IPS DF 4.7 (cell line): ENCODE measurements around the gene OTOG.

Source experiments
- DNase-seq: peaks from one replicate; pipeline ENCODE4 v3.0.0-alpha.2; 2013; ENCODE audit warnings: low spot score; ENCODE audit errors: extremely low read depth

Gene OTOG

GRCh38 chr11:17694494-17695110 lies 147.5 kb downstream of the OTOG start:
- DNase-seq, result no peak

- DNase-seq, result no peak
Measured at GRCh38 chr11:17695454-17696441, 148.7 kb downstream of the OTOG start.

DNA sequence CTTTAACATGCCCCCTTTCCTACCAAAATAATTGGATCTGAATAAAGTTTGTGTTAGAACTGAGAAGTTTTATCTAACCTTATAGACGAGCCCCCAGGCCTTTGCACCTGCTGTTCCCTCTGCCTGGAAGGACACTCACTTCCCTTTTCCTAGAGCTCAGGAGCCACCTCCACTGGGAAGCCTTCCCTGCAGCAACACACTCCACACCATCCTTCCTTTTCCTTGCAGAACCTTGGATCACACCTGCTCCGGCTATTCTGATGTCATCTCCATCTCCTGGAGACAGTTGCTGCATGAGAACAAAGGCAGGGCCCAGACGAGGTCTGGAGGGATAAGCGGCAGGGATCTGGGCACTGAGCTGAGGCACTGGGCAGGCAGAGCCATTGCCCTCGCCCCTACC lies 149.7 kb downstream of the OTOG start:
- no peak for DNase-seq
